T1000 (cell line): ENCODE measurements around the gene TFB2M.
"Not testable (repeated sequence)": the region's sequence is repeated elsewhere in the genome, so short reads cannot be mapped to it uniquely, and the experiment has no call there.

Experiments used
- DNase-seq: peaks from one replicate; lab custom pipeline; 2025; ENCODE audit warnings: mixed read lengths; lab: John Stamatoyannopoulos, UW

TFB2M gene

GRCh38 chr1:246583056-246583440 lies 17.0 kb upstream of the TFB2M start:
- DNase-seq = no peak

GRCh38 chr1:246582301-246583055 lies 16.4 kb upstream of the TFB2M start:
- no peak for DNase-seq

- DNase-seq = no peak
These were observed 14.7 kb upstream of the TFB2M start for GRCh38 chr1:246580497-246581370.

GRCh38 chr1:246579818-246580217 lies 13.8 kb upstream of the TFB2M start:
- DNase-seq = no peak

- DNase-seq = no peak
These were observed 11.7 kb upstream of the TFB2M start for GRCh38 chr1:246577720-246578106.

GRCh38 chr1:246577082-246577719 lies 11.1 kb upstream of the TFB2M start:
- DNase-seq = no peak

- no peak for DNase-seq
These were observed 10.6 kb upstream of the TFB2M start for GRCh38 chr1:246576709-246577032.

GRCh38 chr1:246573491-246573890 lies 7.4 kb upstream of the TFB2M start:
- DNase-seq = no peak

GRCh38 chr1:246572785-246573184 lies 6.7 kb upstream of the TFB2M start:
- no peak for DNase-seq

GRCh38 chr1:246571953-246572352 lies 5.9 kb upstream of the TFB2M start:
- no peak for DNase-seq

GRCh38 chr1:246571309-246571708 lies 5.2 kb upstream of the TFB2M start:
- not testable (repeated sequence) for DNase-seq

GRCh38 chr1:246569248-246570238 lies 3.5 kb upstream of the TFB2M start:
- DNase-seq = no peak

GRCh38 chr1:246567646-246568235 lies 1.7 kb upstream of the TFB2M start:
- no peak for DNase-seq

- no peak for DNase-seq
These were observed 968 bp upstream of the TFB2M start for GRCh38 chr1:246566813-246567645.

GRCh38 chr1:246565751-246566127 lies 322 bp downstream of the TFB2M start:
- no peak for DNase-seq

GRCh38 chr1:246564839-246565750 lies 966 bp downstream of the TFB2M start:
- DNase-seq = no peak

GRCh38 chr1:246560833-246561232 lies 5.2 kb downstream of the TFB2M start:
- not testable (repeated sequence) for DNase-seq

- no peak for DNase-seq
These were observed 6.8 kb downstream of the TFB2M start for GRCh38 chr1:246559310-246559709.

GRCh38 chr1:246558041-246558440 lies 8.0 kb downstream of the TFB2M start:
- DNase-seq = no peak
